Activated CD4-positive, alpha-beta T cell treated with anti-CD3 and anti-CD28 coated beads, Interleukin-2, amount 10 ng/mL, durations not matched to agents 24 days and 14 days (primary cell): ENCODE measurements around the gene OR5AN1. TPM values are rescaled to one million over a fixed set of nuclear protein-coding genes. Genes with fewer than 3 reads are reported as not detected.

Experiments
- DNase-seq: peaks from one replicate; pipeline ENCODE4 v3.0.0; 2022
- H3K27ac Mint-ChIP-seq: one replicate; pipeline ENCODE4 v1.8.0; 2022; ENCODE audit warnings: mild to moderate bottlenecking, mixed read lengths
- H3K27me3 Mint-ChIP-seq: one replicate; pipeline ENCODE4 v1.8.0; 2022; ENCODE audit warnings: mixed read lengths
- H3K36me3 Mint-ChIP-seq: one replicate; pipeline ENCODE4 v1.8.0; 2022; ENCODE audit warnings: low read depth, mild to moderate bottlenecking, mixed read lengths
- H3K4me1 Mint-ChIP-seq: one replicate; pipeline ENCODE4 v1.8.0; 2021; ENCODE audit warnings: mixed read lengths
- H3K4me3 Mint-ChIP-seq: one replicate; pipeline ENCODE4 v1.8.0; 2022; ENCODE audit warnings: mild to moderate bottlenecking, moderate library complexity, mixed read lengths
- H3K9me3 Mint-ChIP-seq: one replicate; pipeline ENCODE4 v1.8.0; 2021; ENCODE audit warnings: mixed read lengths
- intact Hi-C: fragments of 100-400 bp; cut with micrococcal nuclease; formaldehyde crosslinking; loops from one replicate; pipeline ENCODE4 v1.15.1; 2023
- total RNA-seq: library from RNA; stranded (reverse); gene quantifications from 2 replicates; pipeline ENCODE4 v1.2.3, GENCODE V29; 2022

Gene OR5AN1
- total RNA-seq, 1 donor from 2014 or later: not detected

- no peak for DNase-seq
- no peak overlapping the region for H3K27ac Mint-ChIP-seq
- intact Hi-C loops: no loop called here
- no peaks in the 10 kb centered on the region for H3K27me3 Mint-ChIP-seq
- no peak overlapping the region for H3K4me3 Mint-ChIP-seq
- H3K9me3 Mint-ChIP-seq: peaks cover 21% of the 10 kb centered on the region
- no peaks in the 10 kb centered on the region for H3K36me3 Mint-ChIP-seq
- no peaks in the 10 kb centered on the region for H3K4me1 Mint-ChIP-seq
Observed at GRCh38 chr11:59400461-59401261, 42.0 kb downstream of the OR5AN1 start.

DNA sequence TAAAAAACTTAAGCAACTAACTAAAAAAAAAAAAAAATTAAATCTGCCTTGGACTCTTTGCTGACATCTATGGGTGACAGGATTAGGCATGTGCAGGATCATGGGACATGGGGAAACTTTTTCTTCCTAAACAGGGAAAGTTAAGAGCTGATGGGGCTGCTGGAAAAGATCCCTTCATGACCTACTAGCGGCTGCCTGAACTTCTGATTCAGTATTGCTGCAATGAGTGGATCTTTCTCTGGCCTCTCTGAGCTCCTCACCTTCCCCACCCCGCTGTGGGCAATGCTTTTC lies 42.5 kb downstream of the OR5AN1 start:
- H3K9me3 Mint-ChIP-seq: peaks cover 21% of the 10 kb centered on the region
- H3K27me3 Mint-ChIP-seq: no peaks in the 10 kb centered on the region
- no peak overlapping the region for H3K4me3 Mint-ChIP-seq
- H3K4me1 Mint-ChIP-seq: no peaks in the 10 kb centered on the region
- intact Hi-C loops: no loop called here
- no peak for DNase-seq
- H3K27ac Mint-ChIP-seq: no peak overlapping the region
- H3K36me3 Mint-ChIP-seq: no peaks in the 10 kb centered on the region

GRCh38 chr11:59403546-59403945 lies 44.9 kb downstream of the OR5AN1 start:
- intact Hi-C loops: no loop called here
- no peak overlapping the region for H3K27ac Mint-ChIP-seq
- peaks cover 21% of the 10 kb centered on the region for H3K9me3 Mint-ChIP-seq
- H3K36me3 Mint-ChIP-seq: no peaks in the 10 kb centered on the region
- no peaks in the 10 kb centered on the region for H3K27me3 Mint-ChIP-seq
- no peak overlapping the region for H3K4me3 Mint-ChIP-seq
- H3K4me1 Mint-ChIP-seq: no peaks in the 10 kb centered on the region
- DNase-seq: no peak

DNA sequence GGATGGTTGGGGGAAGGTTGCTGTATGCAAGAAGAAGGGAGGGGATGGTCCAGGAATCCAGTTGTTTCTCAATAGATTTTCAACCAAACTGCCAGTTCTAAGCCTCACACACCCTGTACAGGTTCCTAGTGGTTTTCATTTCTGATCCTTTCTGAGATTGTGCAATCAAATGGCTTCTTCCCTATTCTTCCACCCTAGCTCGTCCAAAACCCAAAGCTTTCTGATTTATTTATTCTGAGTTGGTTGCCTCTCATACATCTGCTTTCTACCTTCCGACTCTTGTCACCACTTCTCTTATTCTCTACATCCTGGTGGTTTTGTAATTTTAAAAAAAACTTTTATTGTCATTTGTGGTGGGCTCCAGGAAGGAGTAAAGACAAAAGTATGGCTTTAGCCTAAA lies 55.0 kb downstream of the OR5AN1 start:
- intact Hi-C loops: no loop called here
- H3K4me3 Mint-ChIP-seq: no peak overlapping the region
- H3K4me1 Mint-ChIP-seq: no peaks in the 10 kb centered on the region
- no peak for DNase-seq
- H3K36me3 Mint-ChIP-seq: no peaks in the 10 kb centered on the region
- H3K27me3 Mint-ChIP-seq: peaks cover 16% of the 10 kb centered on the region
- no peak overlapping the region for H3K27ac Mint-ChIP-seq
- no peaks in the 10 kb centered on the region for H3K9me3 Mint-ChIP-seq

DNA sequence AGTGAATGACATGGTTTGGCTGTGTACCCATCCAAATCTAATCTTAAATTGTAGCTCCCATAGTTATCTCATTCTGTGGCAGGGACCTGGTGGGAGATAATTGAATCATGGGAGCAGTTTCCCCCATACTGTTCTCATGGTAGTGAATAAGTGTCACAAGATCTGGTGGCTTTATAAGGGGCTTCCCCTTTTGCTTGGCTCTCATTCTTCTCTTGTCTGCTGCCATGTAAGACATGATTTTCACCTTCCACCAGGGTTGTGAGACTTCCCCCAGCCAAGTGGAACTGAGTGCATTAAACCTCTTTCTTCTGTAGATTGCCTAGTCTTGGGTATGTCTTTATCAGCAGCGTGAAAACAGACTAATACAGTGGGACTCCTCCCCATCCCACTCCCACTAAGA lies 56.4 kb downstream of the OR5AN1 start:
- no peak for DNase-seq
- Mint-ChIP-seq H3K27ac (no peak overlapping the region), H3K36me3 (no peaks in the 10 kb centered on the region), H3K4me3 (no peak overlapping the region), H3K27me3 (peaks cover 20% of the 10 kb centered on the region), H3K9me3 (no peaks in the 10 kb centered on the region), H3K4me1 (no peaks in the 10 kb centered on the region)
- intact Hi-C loops: no loop called here

- Mint-ChIP-seq H3K4me1 (no peaks in the 10 kb centered on the region), H3K27ac (no peak overlapping the region), H3K4me3 (no peak overlapping the region)
Observed at GRCh38 chr11:59416613-59417012, 57.9 kb downstream of the OR5AN1 start.

DNA sequence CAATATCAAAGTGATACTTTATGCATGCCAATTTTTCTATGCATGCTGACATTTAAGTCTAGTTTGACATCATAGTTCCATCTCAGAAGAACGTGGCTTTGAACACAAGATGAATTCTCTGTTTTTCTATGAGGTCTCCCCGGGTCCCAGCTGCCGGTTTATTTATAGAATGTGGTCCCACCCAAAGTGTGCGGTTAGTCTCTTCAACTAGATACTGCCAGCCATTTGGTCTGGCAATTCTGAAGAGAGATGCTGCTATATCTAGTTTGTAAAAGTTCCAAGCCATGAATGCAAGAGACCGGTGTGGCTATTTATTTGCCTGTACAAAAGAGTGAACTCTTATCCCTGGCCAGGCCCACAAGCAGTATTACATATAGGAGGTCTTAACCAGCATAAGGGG lies 58.3 kb downstream of the OR5AN1 start:
- intact Hi-C loops: no loop called here
- no peak for DNase-seq
- peaks cover 20% of the 10 kb centered on the region for H3K27me3 Mint-ChIP-seq
- H3K9me3 Mint-ChIP-seq: no peaks in the 10 kb centered on the region
- H3K4me3 Mint-ChIP-seq: no peak overlapping the region
- no peak overlapping the region for H3K27ac Mint-ChIP-seq
- no peaks in the 10 kb centered on the region for H3K4me1 Mint-ChIP-seq
- no peaks in the 10 kb centered on the region for H3K36me3 Mint-ChIP-seq

More at GRCh38 chr11:59416613-59417012, 57.9 kb downstream of the OR5AN1 start:
- intact Hi-C loops: no loop called here
- no peaks in the 10 kb centered on the region for H3K36me3 Mint-ChIP-seq
- DNase-seq: no peak
- H3K27me3 Mint-ChIP-seq: peaks cover 20% of the 10 kb centered on the region
- no peaks in the 10 kb centered on the region for H3K9me3 Mint-ChIP-seq

GRCh38 chr11:59418156-59418555 lies 59.5 kb downstream of the OR5AN1 start:
- H3K27me3 Mint-ChIP-seq: peaks cover 20% of the 10 kb centered on the region
- intact Hi-C loops: no loop called here
- H3K27ac Mint-ChIP-seq: no peak overlapping the region
- no peaks in the 10 kb centered on the region for H3K36me3 Mint-ChIP-seq
- H3K9me3 Mint-ChIP-seq: no peaks in the 10 kb centered on the region
- peaks cover 2% of the 10 kb centered on the region for H3K4me1 Mint-ChIP-seq
- no peak for DNase-seq
- H3K4me3 Mint-ChIP-seq: no peak overlapping the region

Other genes with a start within 250 kb of the OR5AN1 start
- 62.2 and 71.2 TPM in 2 replicates for gene FAM111A, start 216.0 kb upstream of the OR5AN1 start, total RNA-seq
- gene DTX4, start 186.8 kb upstream of the OR5AN1 start, total RNA-seq: 0.17 and 0.47 TPM in 2 replicates
- not detected in 2 replicates for gene MPEG1, start 146.0 kb upstream of the OR5AN1 start, total RNA-seq
- not detected in 2 replicates for gene OR5A2, start 67.5 kb downstream of the OR5AN1 start, total RNA-seq
- not detected in 2 replicates for gene OR5A1, start 77.6 kb downstream of the OR5AN1 start, total RNA-seq
- gene OR4D6, start 98.1 kb downstream of the OR5AN1 start, total RNA-seq: not detected in 2 replicates
- not detected in 2 replicates for gene OR4D10, start 114.4 kb downstream of the OR5AN1 start, total RNA-seq
- not detected in 2 replicates for gene OR4D11, start 144.7 kb downstream of the OR5AN1 start, total RNA-seq
- gene OR4D9, start 152.6 kb downstream of the OR5AN1 start, total RNA-seq: not detected in 2 replicates